GM19023 (cell line): ENCODE measurements around the gene NMT2.

ENCODE experiments used
- ATAC-seq: cut with Tn5 transposase; IDR thresholded peaks from one replicate; pipeline ENCODE4 v1.9.1; 2021; ENCODE audit warnings: mild to moderate bottlenecking, moderate library complexity; ENCODE audit not compliant: unreplicated experiment

Gene NMT2

DNA sequence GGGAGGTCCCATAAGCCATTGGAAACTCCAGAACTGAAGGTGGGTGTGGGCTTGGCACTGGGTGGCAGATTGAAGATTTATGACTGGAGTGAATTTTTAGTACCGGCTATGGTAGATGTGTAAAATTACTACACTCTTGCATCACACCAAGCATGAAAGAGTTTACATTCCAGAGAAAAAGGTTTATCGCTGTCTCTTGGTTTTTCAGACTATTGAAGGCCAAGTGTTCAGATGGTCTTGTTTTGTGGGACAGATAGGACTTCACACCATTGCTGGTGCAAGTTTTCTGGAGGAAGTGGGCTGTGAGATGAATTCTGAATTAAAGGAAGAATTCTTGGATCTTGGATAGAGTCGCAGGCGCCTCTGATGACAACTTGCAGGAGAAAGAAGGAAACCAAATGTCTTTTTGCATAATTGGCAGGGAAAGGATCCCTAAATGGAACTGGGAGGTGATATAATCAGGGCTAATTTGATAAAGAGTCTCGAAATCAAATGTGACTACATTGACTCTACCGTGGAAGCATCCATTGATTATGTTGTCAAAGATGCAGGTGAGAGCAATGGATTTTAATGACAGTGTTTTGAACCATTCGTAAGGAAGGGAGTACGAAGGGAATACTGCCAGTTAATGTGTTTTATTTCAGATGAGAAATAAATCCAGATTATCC is 14.2 kb upstream of the NMT2 start:
- no peak for ATAC-seq

DNA sequence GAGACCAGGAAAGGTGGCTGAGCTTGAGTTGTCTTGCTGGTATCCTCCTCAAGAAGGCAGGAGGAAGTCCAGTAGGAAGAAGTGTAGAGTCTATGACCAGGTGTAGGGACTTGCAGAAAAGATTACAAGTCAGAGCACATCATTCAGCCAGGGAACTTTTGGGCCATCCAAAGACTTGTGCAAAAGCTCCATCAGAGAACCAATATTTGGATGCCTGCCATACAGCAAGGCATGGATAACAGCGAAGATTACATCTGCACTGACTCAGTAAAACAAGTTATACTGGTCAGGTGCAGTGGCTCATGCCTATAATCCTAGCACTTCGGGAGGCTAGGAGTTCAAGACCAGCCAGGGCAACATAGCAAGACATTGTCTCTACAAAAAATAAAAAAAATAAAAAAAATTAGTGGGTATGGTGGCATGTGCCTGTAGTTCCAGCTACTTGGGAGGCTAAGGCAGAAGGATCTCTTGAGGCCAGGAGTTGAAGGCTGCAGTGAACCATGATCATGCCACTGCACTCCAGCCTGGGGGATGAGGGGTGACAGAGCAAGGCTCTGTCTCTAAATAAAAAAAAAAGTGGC is 13.2 kb upstream of the NMT2 start:
- no peak for ATAC-seq

DNA sequence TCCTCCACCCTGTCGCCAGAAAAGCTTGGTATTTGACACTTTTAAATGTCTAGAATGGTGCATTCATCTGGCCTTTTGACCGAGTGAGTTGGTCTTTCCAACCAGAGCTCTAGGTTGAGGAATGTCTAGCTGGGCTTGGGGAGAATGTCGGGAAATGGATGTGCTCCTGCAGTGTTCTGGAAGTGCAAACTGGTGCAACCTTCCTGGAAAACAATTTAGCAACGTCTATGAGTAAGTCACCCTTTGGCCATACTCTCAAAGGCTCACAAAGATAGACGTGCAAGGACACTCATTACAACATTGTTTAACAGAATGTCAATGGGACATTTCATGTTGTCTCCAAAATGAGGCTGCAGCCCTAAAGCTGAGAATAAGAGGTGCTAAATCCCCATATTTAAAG is 12.2 kb upstream of the NMT2 start:
- ATAC-seq, result no peak

GRCh38 chr10:15176269-15176668 is 7.8 kb upstream of the NMT2 start:
- ATAC-seq, result no peak

DNA sequence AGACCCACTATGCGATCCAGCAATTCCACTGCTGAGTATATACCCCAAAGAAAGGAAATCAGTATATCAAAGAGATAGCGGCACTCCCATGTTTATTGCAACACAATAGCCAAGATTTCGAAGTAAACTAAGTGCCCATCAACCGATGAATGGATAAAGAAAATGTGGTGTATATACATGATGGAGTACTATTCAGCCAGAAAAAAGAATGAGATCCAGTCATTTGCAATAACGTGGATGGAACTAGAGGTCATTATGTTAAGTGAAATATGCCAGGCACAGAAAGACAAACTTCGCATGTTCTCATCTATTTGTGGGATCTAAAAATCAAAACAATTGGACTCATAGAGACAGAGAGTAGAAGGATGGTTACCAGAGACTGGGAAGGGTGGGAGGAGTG is 7.1 kb upstream of the NMT2 start:
- ATAC-seq, result no peak

- ATAC-seq, result no peak
These were observed 3.9 kb upstream of the NMT2 start for GRCh38 chr10:15172306-15172840.

GRCh38 chr10:15169555-15170401 is 1.3 kb upstream of the NMT2 start:
- no peak for ATAC-seq

- ATAC-seq, result peak; percentile 42
These were observed 477 bp upstream of the NMT2 start for GRCh38 chr10:15168786-15169554.

DNA sequence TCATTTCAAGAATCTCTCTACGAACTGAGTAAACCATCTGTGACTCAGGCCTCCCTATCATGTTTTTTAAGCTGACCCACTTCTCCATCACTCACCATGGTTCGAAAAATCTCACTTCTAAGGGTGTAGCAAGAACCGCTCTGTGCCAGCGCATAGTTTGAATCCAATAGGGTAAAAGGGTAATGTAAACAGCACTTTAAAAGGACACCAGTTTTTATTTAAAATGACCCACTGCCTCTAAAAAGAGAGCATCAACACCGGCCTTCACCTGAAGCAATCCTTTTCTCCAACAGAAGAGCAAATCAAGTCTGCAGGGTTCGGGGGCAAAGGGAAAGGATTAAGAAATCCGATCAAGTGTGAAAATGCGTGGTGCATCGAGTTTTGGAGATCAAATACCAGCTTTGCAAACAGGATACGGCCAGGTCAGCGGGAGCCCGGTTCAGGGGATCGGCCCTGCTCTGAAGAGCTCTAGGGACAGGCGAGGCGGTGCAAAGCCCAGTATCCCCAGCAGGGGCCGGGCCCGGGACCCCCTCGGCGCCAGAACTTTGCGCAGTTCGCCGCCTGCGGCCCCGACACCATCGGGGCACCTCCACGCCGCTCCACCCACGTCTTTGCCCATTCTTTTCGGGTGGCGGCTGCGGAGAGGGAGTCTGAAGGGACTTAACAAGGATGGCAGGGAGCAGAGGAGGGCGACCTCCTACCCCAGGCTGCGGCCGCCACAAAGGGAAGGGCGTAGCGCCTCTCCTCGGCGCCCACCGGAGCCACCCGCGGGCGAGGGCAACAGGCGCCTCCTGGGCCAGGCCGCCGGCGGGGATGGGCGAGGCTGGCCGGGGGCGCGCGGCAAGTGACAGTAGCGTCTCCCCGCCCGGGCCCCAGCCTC is 842 bp downstream of the NMT2 start:
- peak; percentile 41 for ATAC-seq

- ATAC-seq, result no peak
These were observed 2.2 kb downstream of the NMT2 start for GRCh38 chr10:15166325-15166724.

- ATAC-seq, result no peak
These were observed 5.2 kb downstream of the NMT2 start for GRCh38 chr10:15163253-15163828.

- no peak for ATAC-seq
These were observed 9.5 kb downstream of the NMT2 start for GRCh38 chr10:15158972-15159371.

GRCh38 chr10:15158448-15158847 is 10.0 kb downstream of the NMT2 start:
- no peak for ATAC-seq

DNA sequence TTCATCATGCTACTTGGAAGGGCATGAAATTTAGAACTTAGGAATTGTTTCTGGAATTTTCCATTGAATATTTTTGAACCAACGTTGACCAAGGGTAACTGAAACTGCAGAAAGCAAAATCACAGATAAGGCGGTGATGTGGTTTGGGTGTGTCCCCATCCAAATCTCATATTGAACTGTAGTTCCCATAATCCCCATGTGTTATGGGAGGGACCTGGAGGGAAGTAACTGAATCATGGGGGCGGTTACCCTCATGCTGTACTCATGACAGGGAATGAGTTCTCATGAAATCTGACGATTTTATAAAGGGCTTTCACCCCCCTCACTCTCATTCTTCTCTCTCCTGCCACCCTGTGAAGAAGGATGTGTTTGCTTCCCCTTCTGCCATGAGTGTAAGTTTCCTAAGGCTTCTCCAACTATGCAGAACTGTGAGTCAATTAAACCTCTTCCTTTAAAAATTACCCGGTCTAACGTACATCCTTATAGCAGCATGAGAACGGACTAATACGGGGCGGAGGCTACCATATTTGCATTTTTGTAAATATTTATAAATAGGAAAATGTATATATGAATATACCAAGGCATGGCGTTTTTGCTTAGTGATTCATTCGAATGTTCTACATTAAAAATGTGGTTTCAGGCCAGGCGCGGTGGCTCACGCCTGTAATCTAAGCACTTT is 12.4 kb downstream of the NMT2 start:
- no peak for ATAC-seq

GRCh38 chr10:15152556-15152955 is 15.9 kb downstream of the NMT2 start:
- ATAC-seq, result no peak

DNA sequence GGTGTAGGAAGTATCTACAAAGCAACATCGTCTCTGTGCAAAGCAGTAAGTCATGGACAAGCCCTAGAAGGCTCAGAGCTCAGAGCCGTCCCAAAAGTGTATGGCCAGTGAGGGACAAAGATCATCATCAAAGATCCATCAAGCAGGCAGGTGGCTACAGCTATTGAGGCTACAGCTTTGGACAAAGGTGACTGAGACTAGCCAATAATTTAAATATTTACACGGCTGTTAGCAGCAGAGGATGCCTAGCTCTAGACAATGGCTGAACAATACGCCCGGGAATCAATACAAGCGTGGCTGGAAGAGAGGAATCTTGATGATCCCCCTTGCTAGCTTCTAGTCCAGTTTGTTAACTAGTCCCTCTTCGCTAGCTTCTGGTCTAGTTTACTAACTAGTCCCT is 17.9 kb downstream of the NMT2 start:
- no peak for ATAC-seq

DNA sequence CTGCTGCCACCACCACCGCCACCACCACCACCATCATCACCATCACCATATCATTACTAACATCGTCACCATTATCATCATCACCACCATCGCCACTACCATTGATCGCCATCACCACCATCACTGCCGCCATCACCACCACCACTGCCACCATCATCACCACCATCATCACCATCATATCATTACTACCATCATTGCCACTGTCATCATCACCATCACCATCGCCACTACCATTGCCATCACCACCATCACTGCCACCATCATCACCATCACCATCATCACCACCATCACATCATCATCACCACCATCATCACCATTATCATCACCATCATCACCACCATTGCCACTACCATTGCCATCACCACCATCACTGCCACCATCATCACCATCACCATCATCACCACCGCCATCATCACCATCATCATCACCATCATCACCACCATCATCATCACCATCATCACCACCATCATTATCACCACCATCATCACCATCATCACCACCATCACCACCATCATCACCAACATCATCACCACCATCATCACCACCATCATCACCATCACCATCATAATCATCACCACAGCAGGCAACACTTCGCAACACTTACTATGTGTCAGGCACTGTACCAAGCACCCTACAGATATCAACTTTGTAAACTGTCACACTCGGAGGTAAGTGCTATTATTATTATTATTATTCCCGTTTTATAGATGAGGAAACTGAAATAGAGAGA is 19.3 kb downstream of the NMT2 start:
- no peak for ATAC-seq

DNA sequence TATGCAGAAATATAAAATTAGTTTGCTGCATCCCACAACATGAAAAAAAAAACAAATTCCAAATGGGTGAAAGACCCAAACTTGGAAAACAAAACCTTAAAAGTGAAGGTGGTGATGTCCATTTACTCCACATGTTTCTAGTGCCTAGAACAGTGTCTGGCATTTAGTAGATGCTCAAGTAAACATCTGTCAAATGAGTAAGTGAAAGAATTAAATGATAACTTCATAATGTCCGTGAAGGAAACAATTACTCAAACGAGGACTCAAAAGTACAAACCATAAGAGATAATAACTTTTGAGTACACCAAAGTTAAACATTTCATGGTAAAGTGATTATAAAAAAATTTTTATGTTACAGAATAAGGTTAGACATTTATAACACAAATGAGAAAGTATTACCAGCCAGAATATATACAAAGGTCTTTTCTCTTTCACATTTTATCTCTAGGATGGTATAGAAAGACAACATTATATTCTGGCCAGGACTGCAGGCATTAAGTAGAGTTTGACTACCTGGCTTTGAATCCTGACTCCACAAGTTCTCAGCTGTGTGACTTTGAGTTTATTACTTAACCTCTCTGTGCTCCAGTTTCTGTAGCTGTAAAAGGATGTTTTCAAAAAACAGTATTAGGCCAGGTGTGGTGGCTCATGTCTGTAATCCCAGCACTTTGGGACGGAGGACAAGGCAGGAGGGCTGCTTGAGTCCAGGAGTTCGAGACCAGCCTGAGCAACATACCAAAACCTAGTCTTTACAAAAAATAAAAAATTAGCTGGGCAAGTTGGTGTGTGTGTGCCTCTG is 20.7 kb downstream of the NMT2 start:
- no peak for ATAC-seq
